DND-41 (cell line): ENCODE data around the gene ZNF280A.

Experiments
- ATAC-seq: fragments of 200-7000 bp; cut with Tn5 transposase; 3 replicates; pipeline ENCODE4 v1.9.1; 2021; ENCODE audit warnings: low read depth; ENCODE audit not compliant: insufficient read depth
- DNase-seq: peaks from one replicate; pipeline ENCODE4 v3.0.0-alpha.2; 2020
- H2AFZ ChIP-seq: 2 replicates; pipeline ENCODE4 v1.6.0; 2012; ENCODE audit warnings: low read depth, low read length
- H3K27ac ChIP-seq: 2 replicates; pipeline ENCODE4 v1.5.1; 2012; ENCODE audit warnings: low read length, inconsistent platforms
- H3K27me3 ChIP-seq: fragments of 200-600 bp; sonication (generic); 2 replicates; pipeline ENCODE4 v1.6.0; 2012; ENCODE audit warnings: low read length, mild to moderate bottlenecking, inconsistent platforms; ENCODE audit not compliant: insufficient read depth, poor library complexity
- H3K36me3 ChIP-seq: 2 replicates; pipeline ENCODE4 v1.5.1; 2012; ENCODE audit warnings: low read length, inconsistent platforms; ENCODE audit not compliant: insufficient read depth
- H3K4me1 ChIP-seq: 2 replicates; pipeline ENCODE4 v1.5.1; 2012; ENCODE audit warnings: mild to moderate bottlenecking, low read length; ENCODE audit not compliant: insufficient read depth
- H3K4me2 ChIP-seq: 2 replicates; pipeline ENCODE4 v1.6.0; 2012; ENCODE audit warnings: mild to moderate bottlenecking, moderate library complexity, low read length, inconsistent platforms; ENCODE audit not compliant: insufficient read depth
- H3K4me3 ChIP-seq, 2 experiments: fragments of 200-600 bp in 1 of 2; shearing (Covaris generic) in 1 of 2; 2 replicates each; pipeline ENCODE4 v1.5.1; 2012 to 2016; ENCODE audit warnings: inconsistent platforms in 2 of 2, low read length in 2 of 2, mild to moderate bottlenecking in 2 of 2, low read depth in 1 of 2, moderate library complexity in 1 of 2
- H3K79me2 ChIP-seq: 2 replicates; pipeline ENCODE4 v1.6.0; 2012; ENCODE audit warnings: low read length, inconsistent platforms; ENCODE audit not compliant: insufficient read depth
- H3K9ac ChIP-seq: 2 replicates; pipeline ENCODE4 v1.6.0; 2012; ENCODE audit warnings: low read depth, mild to moderate bottlenecking, inconsistent platforms, low read length, moderate library complexity
- H3K9me3 ChIP-seq: 2 replicates; pipeline ENCODE4 v1.5.1; 2012; ENCODE audit warnings: low read length, moderate library complexity, mild to moderate bottlenecking, inconsistent platforms; ENCODE audit not compliant: insufficient read depth, severe bottlenecking
- H4K20me1 ChIP-seq: 2 replicates; pipeline ENCODE4 v1.6.0; 2012; ENCODE audit warnings: low read length; ENCODE audit not compliant: insufficient read depth
- CTCF ChIP-seq: IDR thresholded peaks from 2 replicates; pipeline ENCODE4 v1.5.1; 2012; ENCODE audit warnings: borderline replicate concordance, low read length, moderate library complexity, mild to moderate bottlenecking; ENCODE audit not compliant: poor library complexity, severe bottlenecking; ENCODE audit errors: extremely low read depth
- EZH2 ChIP-seq: IDR thresholded peaks from 3 replicates; pipeline ENCODE4 v1.6.1; 2012; ENCODE audit warnings: borderline replicate concordance, low read depth, mild to moderate bottlenecking, moderate library complexity, low read length, inconsistent platforms; ENCODE audit not compliant: severe bottlenecking

The ZNF280A gene

GRCh38 chr22:22488736-22489135 is 31.3 kb downstream of the ZNF280A start:
- H3K79me2 ChIP-seq = no peaks in the 10 kb centered on the region
- H3K27me3 ChIP-seq = no peaks in the 10 kb centered on the region
- H3K4me2 ChIP-seq = no peak overlapping the region
- no peak for ATAC-seq
- H3K9ac ChIP-seq = no peak overlapping the region
- no peak overlapping the region for H3K4me3 ChIP-seq
- no peak overlapping the region for H2AFZ ChIP-seq
- no peaks in the 10 kb centered on the region for H4K20me1 ChIP-seq
- peaks cover 77% of the 10 kb centered on the region for H3K36me3 ChIP-seq
- DNase-seq = no peak
- H3K9me3 ChIP-seq = no peaks in the 10 kb centered on the region
- no peak overlapping the region for H3K27ac ChIP-seq
- TF ChIP-seq CTCF = no peak
- TF ChIP-seq EZH2 = no peak
- H3K4me1 ChIP-seq = no peaks in the 10 kb centered on the region

- Histone ChIP-seq H2AFZ (no peak overlapping the region), H3K27me3 (no peaks in the 10 kb centered on the region), H3K79me2 (no peaks in the 10 kb centered on the region), H3K4me3 (no peak overlapping the region), H3K4me1 (no peaks in the 10 kb centered on the region), H3K36me3 (peaks cover 71% of the 10 kb centered on the region), H3K27ac (no peak overlapping the region), H3K9me3 (no peaks in the 10 kb centered on the region), H4K20me1 (no peaks in the 10 kb centered on the region), H3K4me2 (no peak overlapping the region), H3K9ac (no peak overlapping the region)
- no peak for TF ChIP-seq EZH2
- no peak for TF ChIP-seq CTCF
- DNase-seq = no peak
- ATAC-seq = no peak
Observed at GRCh38 chr22:22487869-22488597, 32.0 kb downstream of the ZNF280A start.

- Histone ChIP-seq H3K4me1 (no peaks in the 10 kb centered on the region), H3K9ac (no peak overlapping the region), H3K4me2 (no peak overlapping the region), H4K20me1 (no peaks in the 10 kb centered on the region), H3K27ac (no peak overlapping the region), H2AFZ (no peak overlapping the region), H3K4me3 (no peak overlapping the region), H3K79me2 (no peaks in the 10 kb centered on the region), H3K9me3 (no peaks in the 10 kb centered on the region), H3K36me3 (peaks cover 62% of the 10 kb centered on the region), H3K27me3 (no peaks in the 10 kb centered on the region)
- TF ChIP-seq CTCF (no peak), EZH2 (no peak)
- ATAC-seq (no peak), DNase-seq (no peak)
Observed at GRCh38 chr22:22487059-22487458, 33.0 kb downstream of the ZNF280A start.
